Colonic mucosa (tissue), 4 donors: Measurements from ENCODE around the gene STAT5A. TPM values are rescaled to one million over a fixed set of nuclear protein-coding genes. Genes with fewer than 3 reads are reported as not detected.
"Not testable (repeated sequence)": the region's sequence is repeated elsewhere in the genome, so short reads cannot be mapped to it uniquely, and the experiment has no call there.

ENCODE experiments used
- DNase-seq: peaks from one replicate; pipeline ENCODE4 v3.0.0-alpha.2; 2020
- H3K27ac ChIP-seq: fragments of 200-600 bp; one replicate; pipeline ENCODE4 v1.8.0; 2021
- H3K27me3 ChIP-seq: fragments of 200-600 bp; one replicate; pipeline ENCODE4 v1.8.0; 2021
- H3K36me3 ChIP-seq: fragments of 200-600 bp; one replicate; pipeline ENCODE4 v1.8.0; 2021
- H3K4me1 ChIP-seq: fragments of 200-600 bp; one replicate; pipeline ENCODE4 v1.8.0; 2021; ENCODE audit warnings: mild to moderate bottlenecking
- H3K4me3 ChIP-seq: fragments of 200-600 bp; one replicate; pipeline ENCODE4 v1.8.0; 2021
- H3K9ac ChIP-seq, 2 donors: one replicate each; pipeline ENCODE4 v1.7.0; 2013; ENCODE audit warnings: control low read depth in 2 of 2, low read depth in 2 of 2, low read length in 2 of 2
- H3K9me3 ChIP-seq: fragments of 200-600 bp; one replicate; pipeline ENCODE4 v1.8.0; 2021
- CTCF ChIP-seq: fragments of 200-600 bp; IDR thresholded peaks from one replicate; pipeline ENCODE4 v1.8.0; 2022; ENCODE audit warnings: antibody characterized with exemption, mild to moderate bottlenecking
- intact Hi-C: fragments of 100-400 bp; cut with DNase I; formaldehyde crosslinking; loops from one replicate; pipeline ENCODE4 v1.14.1; 2022
- total RNA-seq, 2 donors: library from RNA; stranded (reverse); fragmentation: NEBNext Ultra II Directional in 1 of 2; extraction: Animal tissue kit (Norgen Biotek cat#: 25700) in 1 of 2; gene quantifications; one replicate each; pipeline ENCODE4 v1.2.1, GENCODE V29; 2021
- donor health status: healthy.
- donor health status: DM: no; HTN: no; CAD: no.
- donor health status: DM: no; HTN: no; CAD: no.

STAT5A gene
- total RNA-seq, 2 donors from 2014 or later: 22.0 to 22.4 TPM

DNA sequence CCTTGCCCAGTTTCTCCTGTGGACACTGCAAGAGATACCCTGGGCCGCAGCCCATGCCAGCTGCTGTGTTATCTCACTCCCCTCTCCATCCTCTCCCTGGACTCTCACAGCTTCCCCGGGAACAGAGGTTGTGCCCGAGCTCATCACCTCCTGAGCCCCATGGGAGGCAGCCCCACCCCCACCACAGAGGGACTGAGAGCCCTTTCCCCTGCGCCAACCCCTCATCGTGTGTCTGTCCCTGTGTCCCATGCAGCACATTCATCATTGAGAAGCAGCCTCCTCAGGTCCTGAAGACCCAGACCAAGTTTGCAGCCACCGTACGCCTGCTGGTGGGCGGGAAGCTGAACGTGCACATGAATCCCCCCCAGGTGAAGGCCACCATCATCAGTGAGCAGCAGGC, 12.7 kb downstream of the STAT5A start:
- Histone ChIP-seq H3K36me3 (peaks cover under 1% of the 10 kb centered on the region), H3K4me1 (no peaks in the 10 kb centered on the region), H3K9me3 (no peaks in the 10 kb centered on the region), H3K9ac (no peak overlapping the region), H3K27me3 (no peaks in the 10 kb centered on the region), H3K27ac (no peak overlapping the region), H3K4me3 (no peak overlapping the region)
- no peak for DNase-seq
- intact Hi-C loops: no loop called here
- no peak for TF ChIP-seq CTCF

DNA sequence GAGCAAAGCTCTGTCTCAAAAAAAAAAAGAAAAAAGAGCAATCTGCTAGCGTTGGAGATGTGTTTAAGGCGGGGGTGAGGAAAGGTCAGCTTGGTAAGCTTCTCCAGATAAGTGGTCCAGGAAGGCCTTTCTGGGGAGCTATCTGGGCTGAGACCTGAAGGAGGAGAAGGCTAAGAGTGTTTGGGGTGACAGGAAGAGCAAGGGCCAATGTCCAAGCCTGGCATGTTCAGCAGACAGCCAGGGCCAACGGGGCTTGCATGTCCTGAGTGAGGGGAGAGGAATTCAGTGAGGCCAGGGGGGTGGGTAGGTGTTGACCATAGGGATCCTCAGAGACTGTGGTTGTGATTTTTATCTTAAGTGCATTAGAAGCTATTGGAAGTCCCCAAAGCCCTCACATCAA, 15.4 kb downstream of the STAT5A start:
- DNase-seq: no peak
- Histone ChIP-seq H3K9me3 (no peaks in the 10 kb centered on the region), H3K27me3 (no peaks in the 10 kb centered on the region), H3K36me3 (no peaks in the 10 kb centered on the region), H3K9ac (no peak overlapping the region), H3K27ac (no peak overlapping the region), H3K4me1 (no peaks in the 10 kb centered on the region), H3K4me3 (no peak overlapping the region)
- TF ChIP-seq CTCF: no peak
- intact Hi-C loops: no loop called here

- H3K36me3 ChIP-seq: no peaks in the 10 kb centered on the region
Observed at GRCh38 chr17:42304187-42305030, 16.1 kb downstream of the STAT5A start.

GRCh38 chr17:42305031-42305330, 16.7 kb downstream of the STAT5A start:
- H3K9me3 ChIP-seq, H3K4me3 ChIP-seq, H3K9ac ChIP-seq, H3K36me3 ChIP-seq, H3K27ac ChIP-seq, H3K27me3 ChIP-seq, intact Hi-C loops, DNase-seq, H3K4me1 ChIP-seq: not testable (repeated sequence)

More at GRCh38 chr17:42304187-42305030, 16.1 kb downstream of the STAT5A start:
- no peaks in the 10 kb centered on the region for H3K9me3 ChIP-seq
- intact Hi-C loops: no loop called here
- no peak overlapping the region for H3K27ac ChIP-seq
- no peaks in the 10 kb centered on the region for H3K27me3 ChIP-seq
- DNase-seq: no peak
- no peaks in the 10 kb centered on the region for H3K4me1 ChIP-seq
- H3K4me3 ChIP-seq: no peak overlapping the region
- H3K9ac ChIP-seq: no peak overlapping the region
- no peak for TF ChIP-seq CTCF

DNA sequence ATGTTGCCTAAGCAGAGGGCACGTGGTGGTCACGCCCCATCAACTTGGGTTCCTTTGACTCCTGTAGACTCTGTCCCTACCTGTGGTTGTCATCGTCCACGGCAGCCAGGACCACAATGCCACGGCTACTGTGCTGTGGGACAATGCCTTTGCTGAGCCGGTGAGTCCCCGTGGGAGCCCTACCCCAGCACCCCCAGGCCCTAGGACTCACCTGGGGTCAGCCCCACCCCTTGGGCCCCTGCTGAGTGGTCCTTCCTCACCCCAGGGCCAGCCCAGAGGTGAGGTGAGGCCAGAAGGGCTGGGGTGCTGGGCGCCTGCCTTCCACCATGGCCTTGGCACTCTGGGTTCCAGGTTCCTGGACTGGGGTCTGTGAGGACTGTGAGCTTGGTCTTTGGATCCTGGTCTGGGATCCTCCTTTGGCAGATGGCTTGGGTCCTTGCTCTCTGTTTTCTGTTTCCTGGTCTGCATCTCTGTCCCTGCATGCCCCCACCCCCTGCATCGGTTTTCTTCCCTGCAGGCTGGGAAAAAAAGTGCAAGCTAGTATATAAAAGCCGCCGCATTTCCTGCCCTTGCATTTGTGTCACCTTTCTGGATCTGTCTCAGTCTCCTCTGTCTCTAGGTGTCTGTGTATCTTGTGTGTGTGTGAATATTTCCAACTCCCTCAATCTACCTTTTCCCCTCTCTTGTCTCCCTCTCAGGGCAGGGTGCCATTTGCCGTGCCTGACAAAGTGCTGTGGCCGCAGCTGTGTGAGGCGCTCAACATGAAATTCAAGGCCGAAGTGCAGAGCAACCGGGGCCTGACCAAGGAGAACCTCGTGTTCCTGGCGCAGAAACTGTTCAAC, 17.5 kb downstream of the STAT5A start:
- Histone ChIP-seq H3K27ac (no peak overlapping the region), H3K9ac (no peak overlapping the region), H3K9me3 (no peaks in the 10 kb centered on the region), H3K36me3 (no peaks in the 10 kb centered on the region), H3K4me1 (no peaks in the 10 kb centered on the region), H3K4me3 (no peak overlapping the region), H3K27me3 (no peaks in the 10 kb centered on the region)
- DNase-seq: no peak
- intact Hi-C loops: no loop called here
- no peak for TF ChIP-seq CTCF

- no peak for DNase-seq
Observed at GRCh38 chr17:42306385-42306667, 18.0 kb downstream of the STAT5A start.

More at GRCh38 chr17:42306385-42306667, 18.0 kb downstream of the STAT5A start:
- no peak for TF ChIP-seq CTCF
- H3K9ac ChIP-seq: no peak overlapping the region
- no peak overlapping the region for H3K4me3 ChIP-seq
- H3K9me3 ChIP-seq: no peaks in the 10 kb centered on the region
- H3K4me1 ChIP-seq: no peaks in the 10 kb centered on the region
- intact Hi-C loops: no loop called here
- H3K27me3 ChIP-seq: no peaks in the 10 kb centered on the region
- no peak overlapping the region for H3K27ac ChIP-seq
- H3K36me3 ChIP-seq: no peaks in the 10 kb centered on the region
